HepG2 (cell line): ENCODE results near the gene RETREG2. TPM values are rescaled to one million over a fixed set of nuclear protein-coding genes. Genes with fewer than 3 reads are reported as not detected.

Source experiments
- ATAC-seq: fragments of 200-7000 bp; cut with Tn5 transposase; 3 replicates; pipeline ENCODE4 v1.9.1; 2020; ENCODE audit warnings: mild to moderate bottlenecking, moderate library complexity
- BruUV-seq: library from RNA; stranded (reverse); fragments of 400-500 nt; replicated peaks from 2 replicates; lab custom pipeline; 2021; lab: Mats Ljungman, UMichigan
- CTCF ChIA-PET: fragments of 300-600 bp; formaldehyde crosslinking; extraction: SDS; loops from one replicate; lab custom pipeline; 2021; ENCODE audit warnings: low total read pairs, inconsistent platforms, low intra/inter-chr PET ratio; lab: Yijun Ruan, JAX
- POLR2A ChIA-PET: fragments of 350-600 bp; sonication (Branson Sonifier 250); formaldehyde crosslinking; loops from one replicate; lab custom pipeline; 2020; ENCODE audit warnings: antibody characterized with exemption, inconsistent platforms; lab: Yijun Ruan, JAX
- DNase-seq: peaks from one replicate; pipeline ENCODE4 v3.0.0-alpha.2; 2015; ENCODE audit warnings: low spot score
- FAIRE-seq: peaks from 3 replicates; lab custom pipeline; 2011; peaks lifted over from hg19 to GRCh38; lab: Jason Lieb, UNC
- H2AFZ ChIP-seq: one replicate; pipeline ENCODE4 v1.6.1; 2011; ENCODE audit warnings: low read length, inconsistent platforms
- H3K27ac ChIP-seq: fragments of 300-600 bp; 3 replicates; pipeline ENCODE4 v1.8.0; 2011; ENCODE audit warnings: mixed run types, mild to moderate bottlenecking, mixed read lengths, low read length, inconsistent platforms; ENCODE audit not compliant: insufficient read depth; ENCODE audit errors: extremely low read length
- H3K27me3 ChIP-seq, 2 experiments: fragments of 200-600 bp in 1 of 2; 2 replicates in 1 of 2; 3 replicates in 1 of 2; pipeline versions ENCODE4 v1.6.0 to v1.8.0; 2011; ENCODE audit warnings: low read length in 2 of 2, mild to moderate bottlenecking in 2 of 2, moderate library complexity in 2 of 2, inconsistent platforms in 1 of 2; ENCODE audit not compliant: insufficient read depth in 2 of 2, control insufficient read depth in 1 of 2
- H3K36me3 ChIP-seq, 2 experiments: fragments of 200-600 bp in 1 of 2; replicated peaks in 1 of 2; 2 replicates in 1 of 2; 3 replicates in 1 of 2; pipeline versions ENCODE4 v1.5.1 to v1.8.0; 2011; ENCODE audit warnings: low read length in 2 of 2, inconsistent platforms in 1 of 2; ENCODE audit not compliant: insufficient read depth in 2 of 2, control insufficient read depth in 1 of 2
- H3K4me1 ChIP-seq: 2 replicates; pipeline ENCODE4 v1.5.1; 2012; ENCODE audit warnings: low read length, inconsistent platforms; ENCODE audit not compliant: insufficient read depth
- H3K4me2 ChIP-seq: 2 replicates; pipeline ENCODE4 v1.6.0; 2011; ENCODE audit warnings: low read depth, low read length, inconsistent platforms
- H3K4me3 ChIP-seq, 3 experiments: fragments of 200-600 bp in 1 of 3; sonication (generic), shearing (Covaris generic) in 1 of 3; replicated peaks in 1 of 3; 2 replicates each; pipeline ENCODE4 v1.5.1; 2011 to 2016; ENCODE audit warnings: low read length in 3 of 3, inconsistent platforms in 2 of 3, low read depth in 2 of 3, mild to moderate bottlenecking in 2 of 3, control low read depth in 1 of 3, mixed read lengths in 1 of 3; ENCODE audit not compliant: insufficient read depth in 1 of 3
- H3K79me2 ChIP-seq: one replicate; pipeline ENCODE4 v1.6.1; 2011; ENCODE audit warnings: low read length, inconsistent platforms; ENCODE audit not compliant: insufficient read depth
- H3K9ac ChIP-seq: 2 replicates; pipeline ENCODE4 v1.6.0; 2011; ENCODE audit warnings: mild to moderate bottlenecking, low read depth, low read length, inconsistent platforms; ENCODE audit not compliant: insufficient read depth
- H3K9me3 ChIP-seq: 2 replicates; pipeline ENCODE4 v1.5.1; 2012; ENCODE audit warnings: mild to moderate bottlenecking, low read length
- H4K20me1 ChIP-seq: 2 replicates; pipeline ENCODE4 v1.6.0; 2011; ENCODE audit warnings: inconsistent platforms, mild to moderate bottlenecking, low read length, moderate library complexity; ENCODE audit not compliant: insufficient read depth
- FIP1L1 ChIP-seq: fragments of 200-400 bp; formaldehyde crosslinking; IDR thresholded peaks from 2 replicates; pipeline ENCODE4 v1.6.1; 2018; ENCODE audit warnings: low read depth, mild to moderate bottlenecking, low read length, moderate library complexity, borderline replicate concordance; ENCODE audit not compliant: insufficient read depth
- FOXA3 ChIP-seq: IDR thresholded peaks from 2 replicates; pipeline ENCODE4 v1.6.1; 2016; ENCODE audit warnings: missing genetic modification reagents, missing compliant biosample characterization
- FOXP1 ChIP-seq, 2 experiments: fragments of 450-650 bp in 1 of 2; IDR thresholded peaks; 2 replicates each; pipeline ENCODE4 v1.6.1; 2017 to 2018; ENCODE audit warnings: antibody characterized with exemption in 1 of 2
- HHEX ChIP-seq: IDR thresholded peaks from 2 replicates; pipeline ENCODE4 v1.6.1; 2016; ENCODE audit warnings: control low read depth
- KDM4B ChIP-seq: sonication (generic); formaldehyde crosslinking; IDR thresholded peaks from 2 replicates; pipeline ENCODE4 v1.4.0; 2020; ENCODE audit warnings: missing genetic modification reagents
- MAFG ChIP-seq: sonication (generic); formaldehyde crosslinking; IDR thresholded peaks from 2 replicates; pipeline ENCODE4 v1.5.1; 2020; ENCODE audit warnings: mild to moderate bottlenecking, missing genetic modification reagents
- MTF1 ChIP-seq: sonication (generic); formaldehyde crosslinking; IDR thresholded peaks from 2 replicates; pipeline ENCODE4 v1.5.0; 2020; ENCODE audit warnings: missing genetic modification reagents
- NFKBIZ ChIP-seq: IDR thresholded peaks from 2 replicates; pipeline ENCODE4 v1.6.1; 2018; ENCODE audit warnings: missing genetic modification reagents, missing compliant biosample characterization
- NPAS2 ChIP-seq: sonication (generic); formaldehyde crosslinking; IDR thresholded peaks from 2 replicates; pipeline ENCODE4 v1.8.0; 2022; ENCODE audit warnings: mild to moderate bottlenecking, missing genetic modification reagents, borderline replicate concordance
- NR2F6 ChIP-seq, 2 experiments: IDR thresholded peaks; 2 replicates each; pipeline ENCODE4 v1.6.1; 2016; ENCODE audit warnings: antibody characterized with exemption in 1 of 2, mild to moderate bottlenecking in 1 of 2
- RBAK ChIP-seq: sonication (generic); formaldehyde crosslinking; IDR thresholded peaks from 2 replicates; pipeline ENCODE4 v1.5.1; 2020; ENCODE audit warnings: mild to moderate bottlenecking, missing genetic modification reagents
- SETDB1 ChIP-seq: sonication (generic); formaldehyde crosslinking; IDR thresholded peaks from 2 replicates; pipeline ENCODE4 v1.5.1; 2020; ENCODE audit warnings: missing genetic modification reagents, mild to moderate bottlenecking, borderline replicate concordance
- SOX5 ChIP-seq: IDR thresholded peaks from 2 replicates; pipeline ENCODE4 v1.6.1; 2016; ENCODE audit warnings: borderline replicate concordance
- TBL1XR1 ChIP-seq: fragments of 150-350 bp; IDR thresholded peaks from 2 replicates; pipeline ENCODE4 v1.6.1; 2014; ENCODE audit warnings: borderline replicate concordance, low read length; ENCODE audit not compliant: partially characterized antibody
- ZNF253 ChIP-seq: sonication (generic); formaldehyde crosslinking; IDR thresholded peaks from 2 replicates; pipeline ENCODE4 v1.8.0; 2022; ENCODE audit warnings: mild to moderate bottlenecking, missing genetic modification reagents, borderline replicate concordance
- ZNF333 ChIP-seq: sonication (generic); formaldehyde crosslinking; IDR thresholded peaks from 2 replicates; pipeline ENCODE4 v1.4.0; 2020; ENCODE audit warnings: mild to moderate bottlenecking, missing genetic modification reagents, borderline replicate concordance
- ZNF367 ChIP-seq: sonication (generic); formaldehyde crosslinking; IDR thresholded peaks from 2 replicates; pipeline ENCODE4 v1.4.0; 2020; ENCODE audit warnings: missing genetic modification reagents, borderline replicate concordance
- WGBS: methylation state at CpG from one replicate; pipeline ENCODE4 v1.1.6; 2017; ENCODE audit warnings: low lambda C conversion rate; 5-methylcytosine and 5-hydroxymethylcytosine counted together
- in situ Hi-C: cut with HindIII; loops from 2 replicates; pipeline ENCODE4 v1.10.0; 2017; ENCODE audit warnings: low pct_unique_long_range_greater_than_20kb; ENCODE audit not compliant: extremely low pct_ligation_motif_present
- intact Hi-C: fragments of 100-400 bp; cut with micrococcal nuclease; formaldehyde crosslinking; loops from one replicate; pipeline ENCODE4 v1.10.0; 2022; ENCODE audit not compliant: unreplicated experiment
- polyA plus RNA-seq, 8 experiments: library from polyadenylated mRNA; depleted of rRNA in 3 of 8; stranded (reverse) in 7 of 8; unstranded in 1 of 8; fragments of >200 nt; fragmentation: Illumina TruSeq in 4 of 8; extraction: Trizol in 4 of 8; gene quantifications; 2 replicates each; pipeline versions ENCODE4 v1.2.1 to v1.2.3, GENCODE V29; 2011 to 2016; ENCODE audit warnings: low read depth in 4 of 8, missing spikeins in 1 of 8, mixed read lengths in 1 of 8; ENCODE audit not compliant: insufficient read depth in 1 of 8
- total RNA-seq, 5 experiments: library from RNA; depleted of rRNA; stranded (reverse); fragments of >200 nt; fragmentation: Illumina TruSeq; extraction: Trizol; gene quantifications; 2 replicates each; pipeline ENCODE4 v1.2.3, GENCODE V29; 2016; ENCODE audit warnings: low read depth in 1 of 5
- TF ChIP-seq, protein P1 (sequence below): IDR thresholded peaks from 2 replicates; pipeline ENCODE4 v1.6.1; 2016; ENCODE audit warnings: missing compliant biosample characterization, missing genetic modification reagents, borderline replicate concordance
- TF ChIP-seq, protein P2 (sequence below): sonication (generic); formaldehyde crosslinking; IDR thresholded peaks from 2 replicates; pipeline ENCODE4 v1.4.0; 2020; ENCODE audit warnings: mild to moderate bottlenecking, missing genetic modification reagents

Gene RETREG2
- total and polyA plus RNA-seq, 2 of the 13 experiments (the other 11 are each of a cell fraction or from before 2014, with no cell fraction given), result 86.0 to 134 TPM

DNA sequence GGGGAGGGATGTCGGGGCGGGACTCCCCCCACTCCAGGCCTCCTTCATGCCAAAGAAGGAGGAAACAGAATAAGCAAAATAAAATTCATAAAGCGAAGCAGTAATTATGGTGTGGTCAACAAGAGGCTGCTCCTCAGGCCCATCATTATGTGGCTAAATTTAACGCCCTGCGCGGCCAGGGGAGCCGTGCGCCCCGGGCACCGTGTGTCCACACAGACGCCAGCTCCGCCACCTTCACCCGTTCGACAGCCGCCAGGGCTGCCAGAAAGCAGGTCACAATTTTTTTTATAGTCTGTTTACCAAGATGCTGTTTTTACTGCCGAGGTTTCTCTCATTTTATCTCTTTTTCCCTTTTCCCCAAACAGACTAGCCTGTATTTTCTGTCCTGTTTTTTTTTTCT lies 48.5 kb upstream of the RETREG2 start:
- Histone ChIP-seq H3K79me2 (no peaks in the 10 kb centered on the region), H3K4me3 (no peak overlapping the region), H3K9ac (no peak overlapping the region), H3K27ac (no peak overlapping the region)
- ATAC-seq, result no peak
- CTCF ChIA-PET, result no interaction called here
- no peak for TF ChIP-seq FOXP1 (IDR thresholded peaks at IDR 0.05)
- TF ChIP-seq FOXP1 (CRISPR knock-in tag; IDR thresholded peaks at IDR 0.05), result no peak
- no peak for TF ChIP-seq RBAK (CRISPR knock-in tag)
- no peak for TF ChIP-seq MAFG (CRISPR knock-in tag)
- no peak for TF ChIP-seq ZNF367 (CRISPR knock-in tag)
- no peak for TF ChIP-seq SOX5 (CRISPR knock-in tag)
- no peak for TF ChIP-seq NFKBIZ (CRISPR knock-in tag)
- no peak for TF ChIP-seq ZNF333
- TF ChIP-seq TBL1XR1, result no peak
- TF ChIP-seq, all 625 proteins: peak for 0
- peaks cover 51% of the 10 kb centered on the region for H3K4me1 ChIP-seq
- WGBS, result 97% methylated on average over 16 of the region's 16 CpGs
- DNase-seq (no peak), FAIRE-seq (no peak)
- in situ Hi-C loops (no loop called here), intact Hi-C loops (no loop called here)
- H3K36me3 ChIP-seq, result no peaks in the 10 kb centered on the region; a peak in 1 of 5 replicates
- no peaks in the 10 kb centered on the region for H3K9me3 ChIP-seq
- no peak overlapping the region for H3K4me2 ChIP-seq
- POLR2A ChIA-PET, result no interaction called here
- BruUV-seq, result no TSS peak
- H4K20me1 ChIP-seq, result peaks cover 23% of the 10 kb centered on the region
- no peak overlapping the region for H2AFZ ChIP-seq
- no peaks in the 10 kb centered on the region for H3K27me3 ChIP-seq

- FAIRE-seq (no peak), ATAC-seq (peak; percentile 41; the same call in 2 of the 3 replicates), DNase-seq (peak; percentile 36)
- Histone ChIP-seq H3K79me2 (no peaks in the 10 kb centered on the region), H3K27me3 (no peaks in the 10 kb centered on the region), H3K4me2 (no peak overlapping the region), H3K4me1 (peaks cover 33% of the 10 kb centered on the region), H3K27ac (no peak overlapping the region), H3K36me3 (no peaks in the 10 kb centered on the region; a peak in 1 of 5 replicates), H4K20me1 (peaks cover 13% of the 10 kb centered on the region; the same call in 1 of the 2 replicates), H3K4me3 (no peak overlapping the region), H2AFZ (no peak overlapping the region), H3K9me3 (no peaks in the 10 kb centered on the region), H3K9ac (no peak overlapping the region)
- CTCF ChIA-PET, result no interaction called here
- in situ Hi-C loops, result no loop called here
- BruUV-seq, result no TSS peak
- intact Hi-C loops, result no loop called here
- POLR2A ChIA-PET, result interaction anchor here (1.2 kb wide), 1 partner anchor 73 kb away, joined by 4 read pairs; no protein-coding TSS in a partner anchor
- WGBS, result 11% methylated on average over 3 of the region's 3 CpGs
- TF ChIP-seq HHEX (CRISPR knock-in tag) (peak; percentile 69; the same call in 1 of the 2 replicates), FIP1L1 (no peak), SETDB1 (CRISPR knock-in tag) (no peak), KDM4B (CRISPR knock-in tag) (no peak), SOX5 (CRISPR knock-in tag) (0 out of 2 replicates have a peak, but pooled peaks have one; percentile 34), NR2F6 (IDR thresholded peaks at IDR 0.05) (peak; percentile 64), NR2F6 (CRISPR knock-in tag; IDR thresholded peaks at IDR 0.05) (no peak), FOXA3 (CRISPR knock-in tag) (peak; percentile 70), ZNF253 (no peak), MTF1 (CRISPR knock-in tag) (no peak), NPAS2 (no peak)
- TF ChIP-seq, protein P1, sequence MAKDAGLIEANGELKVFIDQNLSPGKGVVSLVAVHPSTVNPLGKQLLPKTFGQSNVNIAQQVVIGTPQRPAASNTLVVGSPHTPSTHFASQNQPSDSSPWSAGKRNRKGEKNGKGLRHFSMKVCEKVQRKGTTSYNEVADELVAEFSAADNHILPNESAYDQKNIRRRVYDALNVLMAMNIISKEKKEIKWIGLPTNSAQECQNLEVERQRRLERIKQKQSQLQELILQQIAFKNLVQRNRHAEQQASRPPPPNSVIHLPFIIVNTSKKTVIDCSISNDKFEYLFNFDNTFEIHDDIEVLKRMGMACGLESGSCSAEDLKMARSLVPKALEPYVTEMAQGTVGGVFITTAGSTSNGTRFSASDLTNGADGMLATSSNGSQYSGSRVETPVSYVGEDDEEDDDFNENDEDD (CRISPR knock-in tag), result no peak
- TF ChIP-seq, protein P2, sequence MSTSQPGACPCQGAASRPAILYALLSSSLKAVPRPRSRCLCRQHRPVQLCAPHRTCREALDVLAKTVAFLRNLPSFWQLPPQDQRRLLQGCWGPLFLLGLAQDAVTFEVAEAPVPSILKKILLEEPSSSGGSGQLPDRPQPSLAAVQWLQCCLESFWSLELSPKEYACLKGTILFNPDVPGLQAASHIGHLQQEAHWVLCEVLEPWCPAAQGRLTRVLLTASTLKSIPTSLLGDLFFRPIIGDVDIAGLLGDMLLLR (CRISPR knock-in tag), result no peak
These were observed 46.7 kb upstream of the RETREG2 start for GRCh38 chr2:219131327-219131726.
